HG03060 (cell line): ENCODE results near the gene RBM42.
"Not testable (repeated sequence)": the region's sequence is repeated elsewhere in the genome, so short reads cannot be mapped to it uniquely, and the experiment has no call there.

Experiments
- ATAC-seq: cut with Tn5 transposase; IDR thresholded peaks from one replicate; pipeline ENCODE4 v1.9.1; 2021; ENCODE audit warnings: low read depth, moderate number of reproducible peaks; ENCODE audit not compliant: unreplicated experiment

Gene RBM42, protein sequence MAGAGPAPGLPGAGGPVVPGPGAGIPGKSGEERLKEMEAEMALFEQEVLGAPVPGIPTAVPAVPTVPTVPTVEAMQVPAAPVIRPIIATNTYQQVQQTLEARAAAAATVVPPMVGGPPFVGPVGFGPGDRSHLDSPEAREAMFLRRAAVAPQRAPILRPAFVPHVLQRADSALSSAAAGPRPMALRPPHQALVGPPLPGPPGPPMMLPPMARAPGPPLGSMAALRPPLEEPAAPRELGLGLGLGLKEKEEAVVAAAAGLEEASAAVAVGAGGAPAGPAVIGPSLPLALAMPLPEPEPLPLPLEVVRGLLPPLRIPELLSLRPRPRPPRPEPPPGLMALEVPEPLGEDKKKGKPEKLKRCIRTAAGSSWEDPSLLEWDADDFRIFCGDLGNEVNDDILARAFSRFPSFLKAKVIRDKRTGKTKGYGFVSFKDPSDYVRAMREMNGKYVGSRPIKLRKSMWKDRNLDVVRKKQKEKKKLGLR

DNA sequence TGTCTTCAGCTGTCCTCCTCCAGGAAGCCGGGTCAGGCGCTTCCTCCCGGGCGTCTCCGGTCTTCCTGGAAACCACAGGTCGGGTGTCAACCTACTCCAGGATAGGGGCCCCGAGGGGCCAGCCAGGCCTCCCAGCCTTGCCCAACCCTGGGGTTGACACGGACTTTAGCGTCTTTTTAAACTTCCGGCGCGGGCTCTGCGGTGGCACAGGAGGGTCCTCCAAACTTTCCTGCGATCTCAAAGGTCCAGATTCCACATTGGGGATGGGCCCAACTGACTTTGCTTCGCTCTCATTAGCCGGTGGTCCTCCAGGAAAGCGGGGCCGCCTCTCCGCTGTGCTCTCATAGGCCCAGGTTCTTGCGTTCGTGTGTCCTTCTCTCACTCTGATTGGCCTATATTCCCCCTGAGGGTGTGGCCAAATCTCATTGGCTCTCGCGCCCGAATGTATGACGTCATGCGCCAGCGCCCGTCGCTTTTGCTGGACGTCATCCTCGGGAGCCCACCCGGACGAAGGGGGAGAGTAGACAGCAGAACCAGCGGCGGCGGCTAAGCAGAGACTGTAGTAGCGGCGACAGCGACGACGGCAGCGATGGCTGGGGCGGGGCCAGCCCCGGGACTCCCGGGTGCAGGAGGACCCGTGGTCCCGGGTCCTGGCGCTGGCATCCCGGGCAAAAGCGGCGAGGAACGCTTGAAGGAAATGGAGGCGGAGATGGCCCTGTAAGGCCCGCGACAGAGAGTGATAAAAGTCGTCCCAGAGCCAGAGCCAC is at the start of gene RBM42:
TSS of gene RBM42 (plus strand) at position 472 of the 767 bp plus-strand sequence. CDS start at position 590, 118 bp downstream.
- peak; percentile 94 for ATAC-seq

DNA sequence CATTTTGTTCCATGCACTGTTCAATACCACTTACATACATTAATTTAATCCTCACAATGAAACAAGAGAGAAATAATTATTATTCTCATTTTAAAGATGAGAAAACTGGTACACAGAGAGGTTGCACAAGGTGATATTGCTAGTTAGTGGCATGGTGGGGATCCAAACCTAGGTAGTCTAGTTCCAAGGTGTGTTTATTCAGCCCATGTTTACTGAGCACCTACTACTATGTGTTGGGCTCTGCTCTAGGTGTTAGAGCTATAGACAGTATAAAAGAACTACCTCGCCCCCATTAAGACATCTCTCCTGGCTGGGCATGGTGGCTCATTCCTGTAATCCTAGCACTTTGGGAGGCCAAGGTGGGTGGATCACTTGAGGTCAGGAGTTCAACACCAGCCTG is 46.1 kb upstream of the RBM42 start:
- no peak for ATAC-seq

DNA sequence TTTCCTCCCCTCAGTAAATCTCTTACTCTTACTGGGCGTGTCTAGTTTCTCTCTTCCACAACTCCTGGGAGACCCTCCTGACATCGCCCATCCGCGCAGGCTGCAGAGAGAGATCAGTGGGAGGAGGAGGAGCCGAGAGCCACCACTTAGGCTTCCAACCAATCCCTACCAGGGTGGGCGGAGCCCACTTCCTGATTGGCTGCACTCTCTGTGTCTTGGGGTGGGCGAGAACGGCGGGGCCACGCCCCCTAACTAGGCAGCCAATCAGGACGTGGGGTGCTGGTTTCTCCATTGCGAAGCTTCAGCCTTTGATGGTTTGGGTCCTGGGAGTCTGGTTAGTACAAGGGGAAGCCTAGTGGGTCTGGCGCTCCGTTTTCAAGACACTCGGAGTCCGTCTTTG is 43.0 kb upstream of the RBM42 start, which contains the start of gene PMIS2:
TSS of gene PMIS2 (plus strand) at position 326 of the 400 bp plus-strand sequence. CDS start 87 bp downstream, outside the sequence.
- ATAC-seq: no peak

DNA sequence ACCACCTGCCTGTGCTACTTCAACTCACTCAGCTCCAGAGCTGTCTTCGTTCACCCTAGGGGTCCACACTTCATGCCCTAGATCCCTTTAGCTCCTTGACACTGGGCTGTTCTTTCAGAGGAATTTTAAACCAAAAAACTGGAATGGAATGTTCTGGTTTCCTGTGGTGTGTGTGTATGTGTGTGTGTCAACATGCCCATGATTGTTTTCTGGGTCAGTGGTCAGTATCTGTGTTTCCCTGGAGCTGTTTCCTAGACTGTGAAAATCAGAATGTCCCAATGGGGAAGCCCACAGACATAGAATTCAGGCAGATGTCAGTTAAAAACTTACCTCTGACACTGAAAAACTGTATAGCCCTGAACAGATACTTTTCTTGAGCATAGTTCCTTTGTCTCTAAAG is 41.5 kb upstream of the RBM42 start:
- no peak for ATAC-seq

DNA sequence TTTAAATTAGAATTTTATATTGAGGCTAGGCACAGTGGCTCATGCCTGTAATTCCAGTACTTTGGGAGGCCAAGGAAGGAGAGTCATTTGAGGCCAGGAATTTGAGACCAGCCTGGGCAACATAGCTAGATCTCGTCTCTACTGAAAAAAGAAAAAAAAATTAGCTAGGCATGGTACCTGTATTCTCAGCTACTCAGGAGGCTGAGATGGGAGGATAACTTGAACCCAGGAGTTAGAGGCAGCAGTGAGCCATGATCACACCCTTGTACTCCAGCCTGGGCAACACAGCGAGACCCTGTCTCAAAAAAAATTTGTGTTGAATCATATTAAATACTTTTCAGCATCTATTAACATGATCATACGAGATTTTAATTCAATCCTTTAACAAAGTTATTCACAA is 38.0 kb upstream of the RBM42 start:
- no peak for ATAC-seq

DNA sequence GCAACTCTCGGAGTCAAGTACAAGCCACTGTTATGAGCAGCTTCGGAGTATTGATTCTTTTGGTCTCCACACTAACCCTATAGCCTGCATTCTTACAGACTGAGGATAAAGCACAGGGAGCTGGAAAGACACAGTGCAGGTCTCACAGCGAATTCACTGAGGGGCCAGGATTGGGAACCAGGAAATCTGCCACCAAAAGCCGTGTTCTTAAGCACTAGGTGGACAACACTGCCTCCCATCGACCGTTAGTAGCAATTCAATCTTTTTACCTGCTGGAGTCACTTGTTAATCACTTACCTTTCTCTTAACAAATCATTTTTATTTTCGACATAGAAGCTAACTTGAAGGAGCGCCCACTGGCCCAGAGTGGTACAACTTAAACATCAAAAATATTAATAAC is 36.6 kb upstream of the RBM42 start:
- ATAC-seq: no peak

DNA sequence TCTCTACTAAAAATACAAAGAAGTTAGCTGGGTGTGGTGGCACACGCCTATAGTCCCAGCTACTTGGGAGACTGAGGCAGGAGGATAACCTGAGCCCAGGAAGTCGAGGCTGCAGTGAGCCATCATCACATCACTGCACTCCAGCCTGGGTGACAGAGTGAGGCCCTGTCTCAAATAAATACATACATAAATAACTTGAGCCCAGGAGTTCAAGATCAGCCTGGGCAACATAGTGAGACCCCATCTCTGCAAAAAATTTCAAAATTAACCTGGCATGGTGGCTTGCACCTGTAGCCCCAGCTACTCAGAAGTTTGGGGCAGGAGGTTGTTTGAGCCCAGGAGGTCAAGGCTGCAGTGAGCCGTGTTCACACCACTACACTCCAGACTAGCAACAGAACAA is 33.8 kb upstream of the RBM42 start:
- not testable (repeated sequence) for ATAC-seq

DNA sequence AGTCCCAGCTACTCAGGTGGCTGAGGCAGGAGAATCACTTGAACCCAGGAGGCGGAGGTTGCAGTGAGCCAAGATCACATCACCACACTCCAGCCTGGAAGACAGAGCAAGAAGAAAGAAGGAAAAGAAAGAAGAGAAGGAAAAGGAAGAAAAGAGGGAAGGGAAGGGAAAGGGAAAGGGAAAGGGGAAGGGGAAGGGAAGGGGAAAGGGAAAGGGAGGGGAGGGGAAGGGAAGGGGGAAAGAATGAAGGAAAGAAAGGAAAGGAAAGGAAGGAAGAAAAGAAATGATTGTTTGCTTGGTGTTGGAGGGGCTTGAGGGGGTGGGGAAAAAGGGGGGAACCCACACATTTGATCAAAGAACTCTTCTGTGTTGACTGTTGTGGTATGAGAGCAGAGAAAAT is 32.9 kb upstream of the RBM42 start:
- ATAC-seq: no peak

DNA sequence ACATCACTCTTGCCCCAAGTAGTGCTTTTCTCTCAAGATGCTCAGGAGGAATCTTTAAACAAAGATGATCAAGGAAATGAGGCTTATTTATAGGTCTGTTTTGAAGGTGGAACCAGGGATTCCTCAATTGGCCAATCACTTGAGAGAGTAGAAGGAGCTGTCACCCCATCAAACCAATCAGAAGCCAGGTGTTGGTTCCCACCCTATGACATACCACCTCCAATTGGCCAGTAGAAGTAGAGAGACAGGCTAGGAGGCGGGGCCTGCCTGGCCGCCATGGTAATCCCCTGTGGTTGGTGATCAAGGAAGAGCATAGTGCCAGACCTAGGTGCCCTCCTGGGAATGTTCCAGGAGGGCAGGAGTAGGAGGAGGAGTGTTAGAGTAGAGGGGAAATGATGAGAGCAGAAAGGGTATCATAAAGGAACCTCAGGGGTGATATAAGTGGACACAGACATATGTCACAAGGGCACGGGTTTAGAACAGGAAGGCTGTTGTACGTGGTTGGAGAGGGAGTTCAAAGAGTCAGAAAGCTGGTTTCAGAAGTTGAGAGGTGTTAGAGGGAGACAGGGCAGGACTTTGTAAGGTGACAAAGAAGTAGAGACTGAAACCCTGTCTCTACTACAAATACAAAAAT is 32.4 kb upstream of the RBM42 start:
- ATAC-seq: no peak

DNA sequence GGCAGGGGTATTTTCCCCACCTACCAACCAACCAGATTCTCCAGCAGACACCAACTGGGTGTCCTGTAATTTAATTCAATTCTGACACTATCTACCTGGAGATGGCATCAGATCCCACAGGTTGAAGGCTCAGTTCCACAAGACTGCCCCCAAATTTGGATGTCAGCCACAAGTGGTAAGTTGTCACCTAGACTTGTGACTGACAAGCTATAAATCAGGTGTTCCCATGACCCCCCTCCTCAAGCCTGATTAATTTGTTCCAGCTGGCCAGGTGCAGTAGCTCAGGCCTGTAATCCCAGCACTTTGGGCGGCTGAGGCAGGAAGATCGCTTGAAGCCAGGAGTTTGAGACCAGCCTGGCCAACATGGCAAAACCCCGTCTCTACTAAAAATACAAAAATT is 26.9 kb upstream of the RBM42 start:
- no peak for ATAC-seq

DNA sequence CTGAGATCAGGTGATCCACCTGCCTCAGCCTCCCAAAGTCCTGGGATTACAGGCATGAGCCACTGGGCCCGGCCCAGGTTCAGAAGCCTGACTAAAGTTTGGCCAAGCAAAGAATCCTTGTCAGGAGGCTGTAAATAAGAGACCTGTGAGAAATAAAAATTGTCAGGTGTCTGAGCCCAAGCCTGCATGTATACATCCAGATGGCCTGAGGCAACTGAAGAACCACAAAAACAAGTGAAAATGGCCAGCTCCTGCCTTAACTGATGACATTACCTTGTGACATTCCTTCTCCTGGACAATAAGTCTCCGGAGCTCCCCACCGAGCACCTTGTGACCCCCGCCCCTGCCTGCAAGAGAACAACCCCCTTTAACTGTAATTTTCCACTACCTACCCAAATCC is 24.4 kb upstream of the RBM42 start:
- ATAC-seq: not testable (repeated sequence)

DNA sequence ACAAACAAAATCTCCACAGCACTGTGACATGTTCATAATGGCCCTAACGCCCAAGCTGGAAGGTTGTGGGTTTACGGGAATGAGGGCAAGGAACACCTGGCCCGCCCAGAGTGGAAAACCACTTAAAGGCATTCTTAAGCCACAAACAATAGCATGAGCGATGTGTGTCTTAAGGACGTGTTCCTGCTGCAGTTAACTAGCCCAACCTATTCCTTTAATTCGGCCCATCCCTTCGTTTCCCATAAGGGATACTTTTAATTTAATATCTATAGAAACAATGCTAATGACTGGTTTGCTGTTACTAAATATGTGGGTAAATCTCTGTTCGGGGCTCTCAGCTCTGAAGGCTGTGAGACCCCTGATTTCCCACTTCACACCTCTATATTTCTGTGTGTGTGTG is 21.7 kb upstream of the RBM42 start:
- not testable (repeated sequence) for ATAC-seq

DNA sequence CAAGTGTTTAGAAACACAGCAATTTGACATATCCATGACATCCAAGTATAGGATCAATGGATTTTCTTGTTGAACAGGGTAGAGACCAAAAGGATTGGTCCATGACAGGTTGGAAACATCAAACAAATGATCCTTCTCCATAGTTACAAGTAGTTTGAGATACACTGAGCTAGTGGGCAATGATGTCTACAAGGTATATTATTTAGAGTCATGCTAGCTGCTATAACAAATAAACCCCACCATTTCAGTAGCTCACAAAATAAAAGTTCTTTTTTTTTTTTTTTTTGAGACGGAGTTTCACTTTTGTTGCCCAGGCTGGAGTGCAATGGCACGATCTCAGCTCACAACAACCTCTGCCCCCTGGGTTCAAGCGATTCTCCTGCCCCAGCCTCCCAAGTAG is 21.2 kb upstream of the RBM42 start:
- ATAC-seq: no peak

DNA sequence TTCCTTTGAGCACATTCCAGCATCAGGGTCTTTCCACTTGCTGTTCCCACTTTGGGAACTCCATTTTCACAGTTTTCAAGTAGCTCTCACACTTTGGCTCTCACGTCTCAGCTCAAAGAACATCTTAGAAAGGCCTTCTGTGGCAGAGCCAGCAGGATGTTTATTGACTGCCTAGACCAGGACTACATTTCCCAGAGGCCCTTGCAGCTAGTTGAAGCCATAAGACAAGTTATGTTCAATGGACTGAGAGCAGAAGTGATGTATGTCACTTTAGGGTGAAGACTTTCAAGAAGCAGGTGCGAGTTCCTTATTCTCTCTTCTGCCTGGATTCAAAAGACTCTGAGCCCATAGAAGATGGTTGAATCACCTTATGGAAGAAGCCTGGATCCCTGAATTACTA is 20.6 kb upstream of the RBM42 start:
- no peak for ATAC-seq

DNA sequence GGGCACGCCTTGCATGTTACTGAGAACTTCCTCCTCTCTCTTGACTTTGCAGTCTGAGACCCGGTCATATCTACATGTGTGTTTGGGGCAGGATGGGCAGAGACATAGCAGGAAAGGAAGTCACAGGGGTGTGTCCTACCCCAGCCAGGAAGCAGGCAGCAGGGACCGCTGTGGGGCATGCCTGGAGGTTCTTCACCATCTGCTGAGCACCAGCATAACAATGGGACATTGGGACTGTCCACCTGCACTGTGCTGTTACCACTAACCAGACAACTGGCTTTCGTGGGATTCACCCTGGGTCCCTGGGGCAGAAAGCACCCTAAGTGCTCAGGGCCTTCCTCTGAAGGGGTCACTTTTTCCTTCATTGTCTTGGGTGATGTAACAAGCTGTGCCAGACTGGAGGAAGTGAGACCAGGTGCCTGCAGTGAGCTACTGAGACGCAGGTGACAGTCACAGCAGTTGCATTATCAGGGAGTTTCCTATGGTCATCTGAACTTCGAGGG is 18.9 kb upstream of the RBM42 start:
- no peak for ATAC-seq

DNA sequence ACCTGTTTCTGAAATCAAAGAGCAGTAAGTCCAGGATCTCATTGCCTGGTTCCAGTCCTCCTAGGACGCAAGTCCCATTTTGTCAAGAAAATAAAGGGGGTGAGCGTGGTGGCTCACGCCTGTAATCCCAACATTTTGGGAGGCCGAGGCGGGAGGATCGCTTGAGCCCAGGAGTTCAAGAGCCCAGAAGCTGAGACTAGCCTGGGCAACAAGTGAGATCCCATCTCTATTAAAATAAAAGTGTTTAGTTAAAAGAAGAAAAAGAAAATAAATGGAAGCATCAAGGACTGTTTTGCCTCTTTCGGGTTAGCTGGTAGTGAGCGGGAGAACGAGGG is 16.6 kb upstream of the RBM42 start:
- ATAC-seq: no peak

DNA sequence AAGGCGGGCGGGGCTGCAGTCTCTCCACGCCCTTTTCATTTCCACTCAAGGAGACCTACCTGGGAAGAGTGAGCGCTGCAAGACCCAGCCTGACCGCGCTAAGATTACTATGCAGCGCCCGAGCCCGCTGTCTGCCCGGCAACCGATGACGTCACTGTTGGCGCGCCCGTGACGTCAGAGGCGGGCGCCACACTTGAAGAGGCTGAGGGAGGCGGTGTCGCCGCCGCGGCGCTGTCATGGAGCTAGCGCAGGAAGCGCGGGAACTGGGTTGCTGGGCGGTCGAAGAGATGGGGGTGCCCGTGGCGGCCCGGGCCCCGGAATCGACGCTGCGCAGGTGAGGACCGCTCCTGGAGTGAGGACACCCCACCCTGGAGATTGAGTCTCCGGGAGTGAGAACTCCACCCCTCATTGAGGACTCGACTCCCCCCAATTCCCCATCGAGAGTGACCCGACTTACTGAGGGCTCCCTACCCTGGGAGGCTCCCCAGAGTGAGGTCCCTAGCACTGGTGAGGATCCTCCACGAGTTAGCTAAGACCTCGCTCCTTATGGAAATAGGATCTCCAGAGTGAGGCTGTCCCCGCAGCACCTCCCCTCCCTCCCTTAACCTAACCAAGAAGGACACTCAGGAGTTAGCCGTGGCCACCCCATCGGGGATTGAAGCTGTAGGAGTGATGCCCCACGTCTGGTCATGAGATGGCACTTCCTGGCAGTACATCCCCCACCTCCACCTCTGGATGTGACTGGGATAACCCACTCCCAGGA is 16.1 kb upstream of the RBM42 start, which contains the start of gene HAUS5:
TSS of gene HAUS5 (plus strand) at position 177 of the 763 bp plus-strand sequence. CDS start at position 237, 60 bp downstream.
- peak; percentile 71 for ATAC-seq

DNA sequence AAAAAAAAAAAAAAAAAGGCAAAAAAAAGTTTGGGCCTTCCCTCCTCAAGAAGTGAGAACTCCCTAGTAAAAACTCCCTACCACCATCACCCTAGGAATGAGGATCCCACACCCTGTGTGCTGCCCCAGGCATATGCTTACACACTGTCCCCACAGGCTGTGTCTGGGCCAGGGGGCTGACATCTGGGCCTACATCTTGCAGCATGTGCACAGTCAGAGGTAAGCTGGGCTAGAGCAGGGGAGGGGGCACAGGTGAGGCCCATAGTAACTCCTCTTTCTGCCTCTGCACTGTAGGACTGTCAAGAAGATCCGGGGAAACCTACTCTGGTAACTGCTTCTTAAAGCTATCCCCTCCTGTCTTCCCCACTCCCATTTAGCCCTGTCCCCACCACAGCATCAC is 15.3 kb upstream of the RBM42 start:
- no peak for ATAC-seq

DNA sequence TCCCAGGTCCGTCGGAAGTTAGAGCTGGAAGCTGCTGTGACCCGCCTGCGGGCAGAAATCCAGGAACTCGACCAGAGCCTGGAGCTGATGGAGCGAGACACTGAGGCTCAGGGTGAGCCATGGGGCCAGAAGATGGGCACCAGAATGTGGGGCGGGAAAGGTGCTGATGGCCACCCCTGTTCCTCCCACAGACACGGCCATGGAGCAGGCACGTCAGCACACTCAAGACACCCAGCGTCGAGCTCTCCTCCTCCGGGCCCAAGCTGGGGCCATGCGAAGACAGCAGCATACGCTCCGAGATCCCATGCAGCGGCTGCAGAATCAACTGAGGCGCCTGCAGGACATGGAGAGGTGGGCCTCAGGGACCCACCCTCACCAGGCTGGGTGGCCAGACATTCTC is 13.8 kb upstream of the RBM42 start:
- ATAC-seq: no peak

DNA sequence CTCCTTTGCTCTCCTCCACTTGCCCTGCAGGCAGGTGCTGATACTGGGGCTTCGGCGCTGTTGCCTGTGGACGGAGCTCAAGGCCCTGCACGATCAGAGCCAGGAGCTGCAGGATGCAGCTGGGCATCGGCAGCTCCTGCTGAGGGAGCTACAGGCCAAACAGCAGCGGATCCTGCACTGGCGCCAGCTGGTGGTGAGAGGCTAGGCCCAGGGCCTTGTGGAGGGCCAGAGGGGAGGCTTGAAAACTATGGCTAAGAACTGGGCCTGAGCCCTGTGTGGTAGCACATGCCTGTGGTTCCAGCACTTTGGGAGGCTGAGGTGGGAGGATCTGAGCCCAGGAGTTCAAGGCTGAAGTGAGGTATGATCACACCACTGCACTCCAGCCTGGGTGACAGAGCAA is 10.0 kb upstream of the RBM42 start:
- no peak for ATAC-seq
